IMR-90 (cell line): ENCODE data around the gene RAB3C. TPM values are rescaled to one million over a fixed set of nuclear protein-coding genes. Genes with fewer than 3 reads are reported as not detected.

ENCODE experiments used
- ATAC-seq: fragments of 200-7000 bp; cut with Tn5 transposase; 2 replicates; pipeline ENCODE4 v1.9.1; 2020; ENCODE audit warnings: low read depth, mild to moderate bottlenecking, moderate library complexity
- BruUV-seq: library from RNA; stranded (reverse); fragments of 400-500 nt; replicated peaks from 2 replicates; lab custom pipeline; 2021; lab: Mats Ljungman, UMichigan
- CTCF ChIA-PET: fragments of 300-600 bp; formaldehyde crosslinking; extraction: SDS; loops from one replicate; lab custom pipeline; 2021; ENCODE audit warnings: antibody characterized with exemption; lab: Yijun Ruan, JAX
- POLR2A ChIA-PET: fragments of 300-600 bp; sonication (Branson Sonifier 250); formaldehyde crosslinking; loops from one replicate; lab custom pipeline; 2022; ENCODE audit warnings: antibody characterized with exemption; ENCODE audit not compliant: unreplicated experiment; lab: Charles Lee
- DNase-seq: peaks from one replicate; pipeline ENCODE4 v3.0.0; 2013
- H2AFZ ChIP-seq: replicated peaks from 2 replicates; pipeline ENCODE3; 2013; ENCODE audit warnings: low read length, mild to moderate bottlenecking; ENCODE audit not compliant: poor library complexity
- H2AK5ac ChIP-seq: 2 replicates; pipeline ENCODE4 v1.6.1; 2013; ENCODE audit warnings: low read depth, low read length, inconsistent platforms
- H2AK9ac ChIP-seq: replicated peaks from 2 replicates; pipeline ENCODE3; 2013; ENCODE audit warnings: mild to moderate bottlenecking, low read depth, low read length, moderate library complexity; ENCODE audit not compliant: poor library complexity
- H2BK120ac ChIP-seq: 2 replicates; pipeline ENCODE4 v1.6.1; 2013; ENCODE audit warnings: low read depth, low read length, inconsistent platforms
- H2BK15ac ChIP-seq: 3 replicates; pipeline ENCODE4 v1.6.1; 2013; ENCODE audit warnings: low read depth, low read length, inconsistent platforms
- H2BK20ac ChIP-seq: 2 replicates; pipeline ENCODE4 v1.6.1; 2013; ENCODE audit warnings: low read depth, mild to moderate bottlenecking, inconsistent platforms, low read length, moderate library complexity
- H2BK5ac ChIP-seq: 2 replicates; pipeline ENCODE4 v1.6.1; 2013; ENCODE audit warnings: mild to moderate bottlenecking, low read depth, low read length, inconsistent platforms; ENCODE audit not compliant: poor library complexity, severe bottlenecking
- H3K14ac ChIP-seq: replicated peaks from 2 replicates; pipeline ENCODE4 v1.6.1; 2013; ENCODE audit warnings: low read depth, low read length, inconsistent platforms
- H3K18ac ChIP-seq: 2 replicates; pipeline ENCODE4 v1.6.1; 2013; ENCODE audit warnings: low read depth, low read length, control low read depth
- H3K23ac ChIP-seq: 2 replicates; pipeline ENCODE4 v1.6.1; 2013; ENCODE audit warnings: low read depth, low read length, inconsistent platforms
- H3K27ac ChIP-seq: 2 replicates; pipeline ENCODE4 v1.5.1; 2013; ENCODE audit warnings: mild to moderate bottlenecking, control low read depth, low read length; ENCODE audit not compliant: insufficient read depth
- H3K27me3 ChIP-seq: 2 replicates; pipeline ENCODE4 v1.6.1; 2013; ENCODE audit warnings: low read length; ENCODE audit not compliant: control insufficient read depth, insufficient read depth
- H3K36me3 ChIP-seq: 2 replicates; pipeline ENCODE4 v1.6.1; 2013; ENCODE audit warnings: low read length, mixed read lengths; ENCODE audit not compliant: control insufficient read depth, insufficient read depth
- H3K4ac ChIP-seq: 2 replicates; pipeline ENCODE4 v1.6.1; 2013; ENCODE audit warnings: low read depth, low read length, inconsistent platforms
- H3K4me1 ChIP-seq: 2 replicates; pipeline ENCODE4 v1.6.1; 2013; ENCODE audit warnings: low read length, mixed read lengths; ENCODE audit not compliant: control insufficient read depth, insufficient read depth
- H3K4me2 ChIP-seq: 2 replicates; pipeline ENCODE4 v1.6.1; 2013; ENCODE audit warnings: low read depth, mild to moderate bottlenecking, control low read depth, low read length, moderate library complexity
- H3K4me3 ChIP-seq: 2 replicates; pipeline ENCODE4 v1.5.1; 2013; ENCODE audit warnings: low read depth, mild to moderate bottlenecking, control low read depth, low read length, moderate library complexity; ENCODE audit not compliant: insufficient read depth
- H3K56ac ChIP-seq: 2 replicates; pipeline ENCODE4 v1.6.1; 2013; ENCODE audit warnings: low read length, inconsistent platforms; ENCODE audit not compliant: insufficient read depth; ENCODE audit errors: extremely low read depth
- H3K79me1 ChIP-seq, 2 experiments: 2 replicates each; pipeline ENCODE4 v1.6.1; 2013; ENCODE audit warnings: low read length in 2 of 2, inconsistent platforms in 1 of 2, low read depth in 1 of 2
- H3K9ac ChIP-seq: 2 replicates; pipeline ENCODE4 v1.6.1; 2013; ENCODE audit warnings: low read depth, low read length, control low read depth
- H3K9me1 ChIP-seq: 2 replicates; pipeline ENCODE4 v1.6.1; 2013; ENCODE audit warnings: low read length, inconsistent platforms; ENCODE audit not compliant: insufficient read depth
- H3K9me3 ChIP-seq: 2 replicates; pipeline ENCODE4 v1.6.1; 2013; ENCODE audit warnings: low read length; ENCODE audit not compliant: control insufficient read depth, insufficient read depth
- H4K20me1 ChIP-seq: 2 replicates; pipeline ENCODE4 v1.6.1; 2013; ENCODE audit warnings: low read length, inconsistent platforms; ENCODE audit not compliant: insufficient read depth
- H4K5ac ChIP-seq: 2 replicates; pipeline ENCODE4 v1.6.1; 2013; ENCODE audit warnings: mild to moderate bottlenecking, low read depth, low read length, control low read depth
- H4K8ac ChIP-seq, 2 experiments: 2 replicates each; pipeline ENCODE4 v1.6.1; 2013; ENCODE audit warnings: low read depth in 2 of 2, low read length in 2 of 2, control low read depth in 1 of 2, inconsistent platforms in 1 of 2
- H4K91ac ChIP-seq: 2 replicates; pipeline ENCODE4 v1.6.1; 2013; ENCODE audit warnings: low read depth, low read length, inconsistent platforms; ENCODE audit not compliant: insufficient read depth
- BHLHE40 ChIP-seq: fragments of 150-350 bp; IDR thresholded peaks from 2 replicates; pipeline ENCODE4 v1.6.1; 2016; ENCODE audit warnings: mild to moderate bottlenecking, low read depth, low read length
- CEBPB ChIP-seq: IDR thresholded peaks from 2 replicates; pipeline ENCODE4 v1.6.1; 2012; ENCODE audit warnings: low read depth, low read length, improper control_type of control experiment
- CHD1 ChIP-seq: IDR thresholded peaks from 2 replicates; pipeline ENCODE4 v1.6.1; 2012; ENCODE audit warnings: low read depth, low read length, improper control_type of control experiment
- FOS ChIP-seq: fragments of 150-350 bp; IDR thresholded peaks from 2 replicates; pipeline ENCODE4 v1.6.1; 2016; ENCODE audit warnings: low read depth, low read length
- MAFK ChIP-seq: IDR thresholded peaks from 2 replicates; pipeline ENCODE4 v1.6.1; 2012; ENCODE audit warnings: low read depth, low read length, improper control_type of control experiment
- MAZ ChIP-seq: IDR thresholded peaks from 2 replicates; pipeline ENCODE4 v1.6.1; 2012; ENCODE audit warnings: low read depth, mild to moderate bottlenecking, low read length, improper control_type of control experiment, moderate library complexity, borderline replicate concordance
- MXI1 ChIP-seq: IDR thresholded peaks from 2 replicates; pipeline ENCODE4 v1.6.1; 2012; ENCODE audit warnings: low read depth, mild to moderate bottlenecking, low read length, moderate library complexity, borderline replicate concordance
- NFE2L2 ChIP-seq: fragments of 150-350 bp; IDR thresholded peaks from 2 replicates; pipeline ENCODE4 v1.6.1; 2016; ENCODE audit warnings: low read depth, mild to moderate bottlenecking, low read length
- POLR2A ChIP-seq: IDR thresholded peaks from 2 replicates; pipeline ENCODE4 v1.6.1; 2012; ENCODE audit warnings: mild to moderate bottlenecking, low read depth, low read length
- RAD21 ChIP-seq: IDR thresholded peaks from 2 replicates; pipeline ENCODE4 v1.6.1; 2012; ENCODE audit warnings: low read length, improper control_type of control experiment
- RCOR1 ChIP-seq: IDR thresholded peaks from 2 replicates; pipeline ENCODE4 v1.6.1; 2012; ENCODE audit warnings: mild to moderate bottlenecking, low read length, improper control_type of control experiment; ENCODE audit not compliant: insufficient replicate concordance
- RFX5 ChIP-seq: IDR thresholded peaks from 2 replicates; pipeline ENCODE4 v1.8.0; 2012; ENCODE audit warnings: low read depth, mild to moderate bottlenecking, low read length, moderate library complexity
- SMC3 ChIP-seq: fragments of 150-350 bp; IDR thresholded peaks from 2 replicates; pipeline ENCODE4 v1.6.1; 2016; ENCODE audit warnings: low read depth, mild to moderate bottlenecking, antibody characterized with exemption, low read length, moderate library complexity
- WGBS, 2 experiments: methylation state at CpG; one replicate each; pipeline versions ENCODE4 v1.1.5 to v1.1.7; 2013; ENCODE audit warnings: missing lambda C conversion rate in 2 of 2; ENCODE audit not compliant: insufficient read length in 1 of 2; ENCODE audit errors: extremely low coverage in 2 of 2; 5-methylcytosine and 5-hydroxymethylcytosine counted together
- dilution Hi-C: fragments of 300-500 bp; cut with HindIII; formaldehyde crosslinking; loops from one replicate; pipeline ENCODE4 v1.14.3; 2018; ENCODE audit warnings: low sequenced_read_pairs; ENCODE audit not compliant: unreplicated experiment
- in situ Hi-C: fragments of 300-500 bp; cut with MboI; formaldehyde crosslinking; loops from 3 replicates; pipeline ENCODE4 v1.14.3; 2019; ENCODE audit warnings: low sequenced_read_pairs, inconsistent platforms, mixed read lengths
- intact Hi-C: fragments of 100-400 bp; cut with micrococcal nuclease; formaldehyde crosslinking; loops from 2 replicates; pipeline ENCODE4 v1.10.0; 2022
- polyA plus RNA-seq, 3 experiments: library from polyadenylated mRNA; depleted of rRNA; stranded (reverse); fragments of >200 nt; gene quantifications; 2 replicates each; pipeline ENCODE4 v1.2.3, GENCODE V29; 2012; ENCODE audit warnings: low replicate concordance in 1 of 3
- total RNA-seq: library from RNA; depleted of rRNA; stranded (reverse); fragments of >200 nt; gene quantifications from 2 replicates; pipeline ENCODE4 v1.2.3, GENCODE V29; 2012
- TF ChIP-seq, protein P1 (sequence below): fragments of 150-350 bp; IDR thresholded peaks from 2 replicates; pipeline ENCODE4 v1.6.1; 2017; ENCODE audit warnings: mild to moderate bottlenecking, antibody characterized with exemption, low read length, low read depth
- TF ChIP-seq, protein P2 (sequence below): fragments of 150-350 bp; IDR thresholded peaks from 2 replicates; pipeline ENCODE4 v1.6.1; 2016; ENCODE audit warnings: low read depth, mild to moderate bottlenecking, low read length, moderate library complexity, borderline replicate concordance
- TF ChIP-seq, protein P3 (sequence below): conservative IDR thresholded peaks from 2 replicates; pipeline ENCODE4 v1.5.1; 2012; ENCODE audit warnings: mild to moderate bottlenecking, low read depth, low read length, improper control_type of control experiment

RAB3C gene
- total and polyA plus RNA-seq, 2 of the 4 experiments (the other 2 are of a cell fraction), result not detected

DNA sequence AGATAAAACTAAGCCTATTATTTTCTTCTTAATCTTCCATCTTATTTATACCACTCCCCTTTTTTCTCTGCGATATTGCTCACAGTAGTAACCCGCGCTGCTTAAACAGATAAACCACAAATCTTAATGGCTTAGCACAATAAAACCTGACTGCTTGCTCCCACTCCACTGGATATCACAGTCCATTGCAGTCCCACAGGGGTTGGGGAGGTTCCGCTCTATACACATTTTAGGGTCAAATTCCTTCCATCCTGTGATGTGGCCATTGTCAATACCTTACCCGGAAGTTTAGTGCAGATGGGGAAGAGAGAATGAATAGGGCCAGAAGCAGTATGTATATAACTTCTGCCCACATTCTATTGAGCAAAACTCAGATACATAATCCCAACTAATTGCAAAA, 193.7 kb downstream of the RAB3C start:
- CTCF ChIA-PET, result no interaction called here

More for the DNA sequence above, 193.7 kb downstream of the RAB3C start:
- Histone ChIP-seq H2BK5ac (no peak overlapping the region), H2BK15ac (no peak overlapping the region), H3K14ac (no peak overlapping the region), H4K8ac (no peak overlapping the region), H3K4me1 (no peaks in the 10 kb centered on the region), H3K4ac (no peak overlapping the region), H3K9ac (no peak overlapping the region), H3K79me1 (no peaks in the 10 kb centered on the region), H3K4me2 (no peak overlapping the region), H3K23ac (no peak overlapping the region), H2BK20ac (no peak overlapping the region), H4K20me1 (no peaks in the 10 kb centered on the region), H2AFZ (no peak overlapping the region), H2AK5ac (no peak overlapping the region), H4K5ac (no peak overlapping the region), H3K56ac (no peak overlapping the region), H3K18ac (no peak overlapping the region), H2BK120ac (no peak overlapping the region), H3K27ac (no peak overlapping the region), H3K9me1 (no peaks in the 10 kb centered on the region), H3K4me3 (no peak overlapping the region), H3K36me3 (no peaks in the 10 kb centered on the region), H4K91ac (no peak overlapping the region), H3K9me3 (no peaks in the 10 kb centered on the region), H2AK9ac (no peak overlapping the region), H3K27me3 (no peaks in the 10 kb centered on the region)
- no peak for DNase-seq
- TF ChIP-seq, protein P1, sequence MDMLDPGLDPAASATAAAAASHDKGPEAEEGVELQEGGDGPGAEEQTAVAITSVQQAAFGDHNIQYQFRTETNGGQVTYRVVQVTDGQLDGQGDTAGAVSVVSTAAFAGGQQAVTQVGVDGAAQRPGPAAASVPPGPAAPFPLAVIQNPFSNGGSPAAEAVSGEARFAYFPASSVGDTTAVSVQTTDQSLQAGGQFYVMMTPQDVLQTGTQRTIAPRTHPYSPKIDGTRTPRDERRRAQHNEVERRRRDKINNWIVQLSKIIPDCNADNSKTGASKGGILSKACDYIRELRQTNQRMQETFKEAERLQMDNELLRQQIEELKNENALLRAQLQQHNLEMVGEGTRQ, result no peak
- TF ChIP-seq RAD21 (no peak), FOS (no peak), CEBPB (no peak), CHD1 (no peak), NFE2L2 (no peak), MAZ (no peak), BHLHE40 (no peak), RFX5 (no peak), MAFK (no peak), RCOR1 (no peak), SMC3 (no peak), MXI1 (no peak), POLR2A (no peak)
- TF ChIP-seq, protein P2, sequence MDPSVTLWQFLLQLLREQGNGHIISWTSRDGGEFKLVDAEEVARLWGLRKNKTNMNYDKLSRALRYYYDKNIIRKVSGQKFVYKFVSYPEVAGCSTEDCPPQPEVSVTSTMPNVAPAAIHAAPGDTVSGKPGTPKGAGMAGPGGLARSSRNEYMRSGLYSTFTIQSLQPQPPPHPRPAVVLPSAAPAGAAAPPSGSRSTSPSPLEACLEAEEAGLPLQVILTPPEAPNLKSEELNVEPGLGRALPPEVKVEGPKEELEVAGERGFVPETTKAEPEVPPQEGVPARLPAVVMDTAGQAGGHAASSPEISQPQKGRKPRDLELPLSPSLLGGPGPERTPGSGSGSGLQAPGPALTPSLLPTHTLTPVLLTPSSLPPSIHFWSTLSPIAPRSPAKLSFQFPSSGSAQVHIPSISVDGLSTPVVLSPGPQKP, result no peak
- TF ChIP-seq, protein P3, sequence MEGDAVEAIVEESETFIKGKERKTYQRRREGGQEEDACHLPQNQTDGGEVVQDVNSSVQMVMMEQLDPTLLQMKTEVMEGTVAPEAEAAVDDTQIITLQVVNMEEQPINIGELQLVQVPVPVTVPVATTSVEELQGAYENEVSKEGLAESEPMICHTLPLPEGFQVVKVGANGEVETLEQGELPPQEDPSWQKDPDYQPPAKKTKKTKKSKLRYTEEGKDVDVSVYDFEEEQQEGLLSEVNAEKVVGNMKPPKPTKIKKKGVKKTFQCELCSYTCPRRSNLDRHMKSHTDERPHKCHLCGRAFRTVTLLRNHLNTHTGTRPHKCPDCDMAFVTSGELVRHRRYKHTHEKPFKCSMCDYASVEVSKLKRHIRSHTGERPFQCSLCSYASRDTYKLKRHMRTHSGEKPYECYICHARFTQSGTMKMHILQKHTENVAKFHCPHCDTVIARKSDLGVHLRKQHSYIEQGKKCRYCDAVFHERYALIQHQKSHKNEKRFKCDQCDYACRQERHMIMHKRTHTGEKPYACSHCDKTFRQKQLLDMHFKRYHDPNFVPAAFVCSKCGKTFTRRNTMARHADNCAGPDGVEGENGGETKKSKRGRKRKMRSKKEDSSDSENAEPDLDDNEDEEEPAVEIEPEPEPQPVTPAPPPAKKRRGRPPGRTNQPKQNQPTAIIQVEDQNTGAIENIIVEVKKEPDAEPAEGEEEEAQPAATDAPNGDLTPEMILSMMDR, result no peak
- dilution Hi-C loops (no loop called here), in situ Hi-C loops (no loop called here), intact Hi-C loops (no loop called here)
- no peak for ATAC-seq
- BruUV-seq, result no TSS peak
- POLR2A ChIA-PET, result no interaction called here
- WGBS, 2 experiments, result 96 to 100% methylated on average over 1 to 3 of the region's 5 CpGs
